GM12892 (cell line): ENCODE data around the gene SDC3.

Source experiments
- POLR2A ChIP-seq: IDR thresholded peaks from 2 replicates; pipeline ENCODE4 v1.6.1; 2011; ENCODE audit warnings: low read depth, low read length, control low read depth
- POLR2AphosphoS5 ChIP-seq: IDR thresholded peaks from 2 replicates; pipeline ENCODE4 v1.6.1; 2011; ENCODE audit warnings: low read depth, low read length, control low read depth

DNA sequence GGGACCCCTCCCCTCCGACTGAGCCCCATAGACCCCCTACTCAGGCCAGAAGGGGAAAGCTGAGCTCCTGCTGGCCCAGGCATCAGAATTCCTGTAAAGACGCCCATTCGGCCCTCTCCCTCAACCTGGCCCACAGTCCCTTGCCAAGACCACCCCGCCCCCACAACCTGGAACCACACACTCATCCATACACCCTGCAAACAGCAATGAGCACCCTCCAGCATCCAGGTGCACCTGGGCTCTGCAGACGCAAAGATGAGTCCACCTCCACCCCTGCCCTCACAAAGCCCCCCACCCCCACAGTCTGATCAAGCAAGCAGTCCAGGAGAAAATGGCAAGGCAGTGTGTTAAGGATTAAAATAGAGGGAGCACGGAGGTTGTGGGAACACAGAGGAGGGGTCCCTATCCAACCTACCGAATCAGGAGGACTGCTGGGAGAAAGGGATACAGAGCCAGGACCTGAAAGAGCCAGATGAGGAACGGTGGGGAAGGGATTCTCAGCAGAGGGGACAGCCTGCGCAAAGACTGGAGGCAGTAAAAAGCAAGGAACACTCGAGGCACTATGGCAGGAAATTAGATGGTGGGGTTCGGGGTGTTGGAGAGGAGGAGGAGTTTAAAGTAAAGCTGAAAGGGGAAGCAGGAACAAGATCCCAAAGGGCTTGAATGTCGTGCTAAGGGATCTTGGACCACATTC, 83.7 kb downstream of the SDC3 start:
- TF ChIP-seq POLR2AphosphoS5 (no peak), POLR2A (no peak)
